Karpas-422 (cell line): Measurements from ENCODE around the gene IL2RG. TPM values are rescaled to one million over a fixed set of nuclear protein-coding genes. Genes with fewer than 3 reads are reported as not detected.

ENCODE experiments used
- DNase-seq: peaks from one replicate; pipeline ENCODE4 v3.0.0-alpha.2; 2015
- H2AFZ ChIP-seq: fragments of 200-600 bp; sonication (generic); 2 replicates; pipeline ENCODE4 v1.6.1; 2014; ENCODE audit warnings: antibody characterized with exemption, low read length, mixed read lengths
- H3K27ac ChIP-seq: fragments of 200-600 bp; sonication (generic); 2 replicates; pipeline ENCODE4 v1.5.1; 2014; ENCODE audit warnings: mild to moderate bottlenecking, low read length, moderate library complexity
- H3K27me3 ChIP-seq: fragments of 200-600 bp; sonication (generic); 2 replicates; pipeline ENCODE4 v1.6.1; 2014; ENCODE audit warnings: low read length, mixed read lengths
- H3K36me3 ChIP-seq: fragments of 200-600 bp; sonication (generic); 2 replicates; pipeline ENCODE4 v1.6.1; 2014; ENCODE audit warnings: low read length, mixed read lengths; ENCODE audit not compliant: insufficient read depth
- H3K4me1 ChIP-seq: fragments of 200-600 bp; sonication (generic); 2 replicates; pipeline ENCODE4 v1.6.1; 2014; ENCODE audit warnings: mild to moderate bottlenecking, low read length, mixed read lengths
- H3K4me2 ChIP-seq: fragments of 200-600 bp; sonication (generic); 2 replicates; pipeline ENCODE4 v1.6.1; 2014; ENCODE audit warnings: low read length, low read depth, mild to moderate bottlenecking; ENCODE audit not compliant: poor library complexity, severe bottlenecking
- H3K4me3 ChIP-seq: fragments of 200-600 bp; sonication (generic); 2 replicates; pipeline ENCODE4 v1.5.1; 2014; ENCODE audit warnings: mild to moderate bottlenecking, antibody characterized with exemption, low read length, mixed read lengths
- H3K79me2 ChIP-seq: fragments of 200-600 bp; sonication (generic); 2 replicates; pipeline ENCODE4 v1.6.1; 2014; ENCODE audit warnings: mild to moderate bottlenecking, low read length, mixed read lengths
- H3K9ac ChIP-seq: fragments of 200-600 bp; sonication (generic); 2 replicates; pipeline ENCODE4 v1.6.0; 2014; ENCODE audit warnings: low read length
- H3K9me2 ChIP-seq: fragments of 200-600 bp; sonication (generic), shearing (Covaris generic); replicated peaks from 2 replicates; pipeline ENCODE4 v1.6.0; 2014; ENCODE audit warnings: mild to moderate bottlenecking, low read length, moderate library complexity; ENCODE audit not compliant: insufficient read depth
- H3K9me3 ChIP-seq: fragments of 300-700, 200-600 bp; sonication (generic); 2 replicates; pipeline ENCODE4 v1.6.1; 2014; ENCODE audit warnings: low read length, mixed read lengths
- H4K20me1 ChIP-seq: fragments of 200-600 bp; sonication (generic); 2 replicates; pipeline ENCODE4 v1.6.1; 2014; ENCODE audit warnings: mild to moderate bottlenecking, antibody characterized with exemption, low read length, low read depth; ENCODE audit not compliant: insufficient read depth
- total RNA-seq: library from RNA; depleted of rRNA; stranded (reverse); fragments of >200 nt; shearing (Covaris generic); gene quantifications from 2 replicates; pipeline ENCODE4 v1.2.3, GENCODE V29; 2014; ENCODE audit warnings: low replicate concordance

Gene IL2RG
- total RNA-seq, 1 experiment from 2014 or later: 9.1 TPM

- Histone ChIP-seq H3K4me3 (no peak overlapping the region), H2AFZ (no peak overlapping the region)
These were observed 36.3 kb upstream of the IL2RG start for GRCh38 chrX:71147496-71148277.

DNA sequence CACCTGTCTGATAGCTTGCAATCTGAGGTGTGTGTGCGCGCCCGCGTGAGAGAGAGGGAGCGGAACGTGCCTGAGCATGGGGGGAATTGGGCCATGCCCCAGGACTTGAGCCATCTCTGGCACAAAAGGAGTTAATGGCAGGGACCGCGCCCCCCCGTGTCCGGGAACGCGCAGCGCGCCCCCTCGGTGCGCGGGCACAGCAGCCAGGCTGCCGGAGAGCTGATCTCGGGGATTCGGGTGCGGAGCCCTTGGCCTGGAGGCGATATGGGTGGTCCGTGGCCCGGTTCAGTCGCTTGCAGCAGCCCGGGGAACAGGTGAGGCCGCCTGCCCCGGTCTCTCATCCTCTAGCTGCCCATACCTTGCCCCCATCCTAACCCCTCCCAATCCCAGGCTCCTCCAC lies 33.3 kb upstream of the IL2RG start, which contains the start of gene NLGN3:
TSS of gene NLGN3 (plus strand) at position 191 of the 400 bp plus-strand sequence. CDS start 2,909 bp downstream, outside the sequence.
- Histone ChIP-seq H3K4me3 (no peak within 1 kb of the TSS), H3K4me1 (peaks cover 11% of the 10 kb centered on the region), H3K9me3 (no peaks in the 10 kb centered on the region), H2AFZ (no peak within 1 kb of the TSS), H3K36me3 (no peaks in the 10 kb centered on the region), H3K4me2 (no peak within 1 kb of the TSS), H3K79me2 (no peaks in the 10 kb centered on the region), H3K27ac (no peak within 1 kb of the TSS), H4K20me1 (no peaks in the 10 kb centered on the region), H3K27me3 (no peaks in the 10 kb centered on the region), H3K9ac (no peak within 1 kb of the TSS), H3K9me2 (no peaks in the 10 kb centered on the region)
- no peak for DNase-seq

More at GRCh38 chrX:71147496-71148277, 36.3 kb upstream of the IL2RG start:
- DNase-seq: peak; percentile 48
- no peaks in the 10 kb centered on the region for H3K9me3 ChIP-seq
- peaks cover 11% of the 10 kb centered on the region for H3K4me1 ChIP-seq
- H4K20me1 ChIP-seq: no peaks in the 10 kb centered on the region
- no peaks in the 10 kb centered on the region for H3K27me3 ChIP-seq
- no peaks in the 10 kb centered on the region for H3K9me2 ChIP-seq
- no peak overlapping the region for H3K27ac ChIP-seq
- H3K36me3 ChIP-seq: no peaks in the 10 kb centered on the region
- no peaks in the 10 kb centered on the region for H3K79me2 ChIP-seq
- no peak overlapping the region for H3K9ac ChIP-seq
- no peak overlapping the region for H3K4me2 ChIP-seq

DNA sequence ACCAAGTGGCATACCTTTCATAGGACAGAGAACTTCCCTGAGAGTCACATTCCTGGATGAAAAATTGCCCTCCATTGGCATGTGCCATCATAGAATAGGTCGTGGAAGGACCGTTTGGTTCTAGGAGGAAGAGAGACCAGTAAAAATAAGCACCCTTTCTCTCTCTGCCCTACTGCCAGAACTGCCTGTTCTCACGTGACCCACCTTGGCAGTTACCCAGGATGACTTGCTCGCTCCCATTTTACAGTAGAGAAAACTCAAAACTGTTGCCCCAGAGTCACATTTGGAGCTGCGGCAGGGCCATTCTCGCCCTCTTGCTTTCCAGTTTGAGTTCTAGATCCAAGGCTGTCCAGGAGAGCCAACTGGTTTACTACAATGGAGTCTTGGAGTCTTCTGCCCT lies 32.1 kb upstream of the IL2RG start:
- DNase-seq: no peak
- Histone ChIP-seq H3K9me2 (no peaks in the 10 kb centered on the region), H3K27ac (no peak overlapping the region), H3K9ac (no peak overlapping the region), H3K4me2 (no peak overlapping the region), H3K4me3 (no peak overlapping the region), H3K79me2 (no peaks in the 10 kb centered on the region), H3K4me1 (peaks cover 11% of the 10 kb centered on the region), H3K36me3 (no peaks in the 10 kb centered on the region), H3K27me3 (no peaks in the 10 kb centered on the region), H2AFZ (no peak overlapping the region), H4K20me1 (no peaks in the 10 kb centered on the region), H3K9me3 (no peaks in the 10 kb centered on the region)

DNA sequence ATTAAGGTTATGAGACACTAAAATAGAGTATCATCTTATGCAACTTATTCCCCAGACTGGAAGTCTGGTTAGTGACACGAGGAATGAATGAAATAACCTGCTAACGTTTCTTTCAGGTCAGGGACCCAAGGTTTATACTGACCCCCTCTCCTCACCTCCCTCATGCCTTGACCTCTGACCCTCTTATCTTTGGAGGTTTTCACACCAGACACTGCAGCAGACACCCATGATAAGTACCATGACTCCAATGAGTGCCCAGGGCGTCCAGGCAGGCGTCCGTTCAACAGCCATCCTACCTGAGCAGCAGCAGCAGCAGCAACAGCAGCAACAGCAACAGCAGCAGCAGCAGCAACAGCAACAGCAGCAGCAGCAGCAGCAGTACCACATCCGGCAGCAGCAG lies 29.1 kb upstream of the IL2RG start:
- Histone ChIP-seq H4K20me1 (no peaks in the 10 kb centered on the region), H2AFZ (no peak overlapping the region), H3K4me2 (no peak overlapping the region), H3K36me3 (peaks cover 3% of the 10 kb centered on the region; the same call in 1 of the 2 replicates), H3K27me3 (no peaks in the 10 kb centered on the region), H3K27ac (no peak overlapping the region), H3K9me2 (no peaks in the 10 kb centered on the region), H3K79me2 (no peaks in the 10 kb centered on the region), H3K4me1 (peaks cover 2% of the 10 kb centered on the region), H3K9ac (no peak overlapping the region), H3K9me3 (no peaks in the 10 kb centered on the region), H3K4me3 (no peak overlapping the region)
- DNase-seq: no peak

DNA sequence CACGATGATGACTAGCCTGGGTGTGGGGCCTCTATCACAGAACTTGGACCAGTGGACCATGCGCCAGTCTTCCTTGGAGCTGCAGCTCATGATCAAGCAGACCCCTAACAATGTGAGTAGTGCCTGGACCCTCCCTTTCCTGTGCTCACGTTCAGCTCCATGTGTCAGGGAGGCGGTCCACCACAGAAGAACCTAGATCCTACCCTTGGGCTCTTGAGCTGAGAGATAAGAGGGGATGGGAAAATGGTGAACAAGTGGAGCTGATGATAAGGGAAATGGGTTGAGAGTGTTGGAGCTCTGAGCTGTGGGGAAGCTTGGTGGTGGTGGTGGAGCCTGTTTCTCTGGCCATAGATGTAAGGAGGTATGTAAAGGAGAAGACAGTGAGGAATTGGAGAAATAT lies 20.1 kb upstream of the IL2RG start:
- Histone ChIP-seq H3K27ac (no peak overlapping the region), H4K20me1 (no peaks in the 10 kb centered on the region), H3K9me3 (no peaks in the 10 kb centered on the region), H3K36me3 (peaks cover 7% of the 10 kb centered on the region; the same call in 1 of the 2 replicates), H3K27me3 (no peaks in the 10 kb centered on the region), H3K79me2 (no peaks in the 10 kb centered on the region), H3K4me2 (no peak overlapping the region), H3K4me1 (no peaks in the 10 kb centered on the region), H3K4me3 (no peak overlapping the region), H3K9me2 (no peaks in the 10 kb centered on the region), H3K9ac (no peak overlapping the region), H2AFZ (no peak overlapping the region)
- no peak for DNase-seq

- H3K4me3 ChIP-seq: no peak overlapping the region
- H3K36me3 ChIP-seq: peaks cover 7% of the 10 kb centered on the region; the same call in 1 of the 2 replicates
- H3K9me3 ChIP-seq: no peaks in the 10 kb centered on the region
- no peak overlapping the region for H3K27ac ChIP-seq
- no peaks in the 10 kb centered on the region for H3K27me3 ChIP-seq
- no peaks in the 10 kb centered on the region for H3K9me2 ChIP-seq
- no peaks in the 10 kb centered on the region for H4K20me1 ChIP-seq
- DNase-seq: peak; percentile 81
- no peaks in the 10 kb centered on the region for H3K79me2 ChIP-seq
- H3K9ac ChIP-seq: no peak overlapping the region
- no peaks in the 10 kb centered on the region for H3K4me1 ChIP-seq
- no peak overlapping the region for H2AFZ ChIP-seq
- H3K4me2 ChIP-seq: no peak overlapping the region
These were observed 17.8 kb upstream of the IL2RG start for GRCh38 chrX:71128915-71129765.

- no peak overlapping the region for H3K9ac ChIP-seq
These were observed 16.9 kb upstream of the IL2RG start for GRCh38 chrX:71128166-71128833.

More at GRCh38 chrX:71128166-71128833, 16.9 kb upstream of the IL2RG start:
- Histone ChIP-seq H3K4me3 (no peak overlapping the region), H3K9me3 (no peaks in the 10 kb centered on the region), H4K20me1 (no peaks in the 10 kb centered on the region), H3K4me1 (no peaks in the 10 kb centered on the region), H3K4me2 (no peak overlapping the region), H2AFZ (no peak overlapping the region), H3K27ac (no peak overlapping the region), H3K36me3 (peaks cover 7% of the 10 kb centered on the region; the same call in 1 of the 2 replicates), H3K9me2 (no peaks in the 10 kb centered on the region), H3K27me3 (no peaks in the 10 kb centered on the region), H3K79me2 (no peaks in the 10 kb centered on the region)
- no peak for DNase-seq
